ENCODE data around the gene PFAS. TPM values are rescaled to one million over a fixed set of nuclear protein-coding genes. Genes with fewer than 3 reads are reported as not detected.
A peak's percentile ranks its signal among the peaks of the same experiment; 100 is the strongest.

Gene PFAS
- total and polyA plus RNA-seq, 12 donors = 8.6 to 17.9 (median 13.3) TPM

DNA sequence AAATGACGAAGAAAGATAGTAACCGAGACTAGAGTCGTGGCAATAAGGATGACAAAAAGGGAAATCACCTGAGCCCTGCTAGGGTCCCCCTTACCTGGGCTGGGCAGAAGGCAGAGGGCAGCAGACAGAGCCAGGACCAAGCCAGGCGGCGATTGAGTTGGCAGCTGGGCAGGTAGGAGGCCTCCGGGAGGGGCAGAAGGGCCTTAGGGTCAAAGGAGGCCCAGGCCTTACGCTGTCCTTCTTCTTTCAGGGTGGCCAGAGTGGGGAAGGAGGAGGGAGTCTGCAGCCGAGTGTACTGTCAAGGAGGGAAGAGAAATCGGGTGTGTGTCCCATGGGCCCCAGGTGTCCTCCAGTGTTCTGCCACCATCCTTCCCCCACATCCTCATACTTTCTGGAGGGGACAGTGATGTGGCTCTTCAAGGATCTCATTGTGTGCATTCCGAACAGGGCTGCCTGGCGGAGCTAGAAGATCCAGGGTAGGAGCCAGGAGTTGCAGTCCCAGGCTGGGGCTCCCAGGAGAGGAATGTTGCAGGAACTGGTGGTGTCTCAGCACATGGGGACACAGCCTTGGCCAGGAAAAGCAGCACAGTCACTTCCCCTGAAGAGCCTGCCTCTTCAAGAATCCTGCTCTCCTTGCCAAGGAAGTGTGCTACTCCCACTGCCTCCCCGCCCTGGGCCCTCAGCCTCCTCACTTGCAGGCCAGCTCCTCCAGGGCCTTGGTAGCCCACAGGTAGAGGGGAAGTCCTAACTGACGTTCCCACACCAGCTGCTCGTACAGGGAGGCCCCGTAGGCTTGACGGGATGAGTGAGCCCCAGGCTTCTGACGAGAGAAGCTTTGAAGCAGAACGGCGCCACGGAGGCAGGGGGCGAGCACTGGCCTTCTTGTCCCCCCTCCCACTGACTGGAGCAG lies 14.5 kb upstream of the PFAS start:
- ATAC-seq (peak in 7 of 8 donors; percentile 52 to 77 (median 67)), DNase-seq (no peak)
- Histone ChIP-seq H3K4me1 (peaks cover 0 to 9% (median 0%) of the 10 kb centered on the region in 9 donors), H3K27me3 (no peaks in the 10 kb centered on the region), H3K9me3 (no peaks in the 10 kb centered on the region), H3K4me3 (no peak overlapping the region), H3K36me3 (peaks cover 8 to 100% (median 75%) of the 10 kb centered on the region in 9 donors), H3K27ac (peak overlapping the region in 3 of 10 donors; percentile 26 to 71 (median 39))
- TF ChIP-seq, protein P1, sequence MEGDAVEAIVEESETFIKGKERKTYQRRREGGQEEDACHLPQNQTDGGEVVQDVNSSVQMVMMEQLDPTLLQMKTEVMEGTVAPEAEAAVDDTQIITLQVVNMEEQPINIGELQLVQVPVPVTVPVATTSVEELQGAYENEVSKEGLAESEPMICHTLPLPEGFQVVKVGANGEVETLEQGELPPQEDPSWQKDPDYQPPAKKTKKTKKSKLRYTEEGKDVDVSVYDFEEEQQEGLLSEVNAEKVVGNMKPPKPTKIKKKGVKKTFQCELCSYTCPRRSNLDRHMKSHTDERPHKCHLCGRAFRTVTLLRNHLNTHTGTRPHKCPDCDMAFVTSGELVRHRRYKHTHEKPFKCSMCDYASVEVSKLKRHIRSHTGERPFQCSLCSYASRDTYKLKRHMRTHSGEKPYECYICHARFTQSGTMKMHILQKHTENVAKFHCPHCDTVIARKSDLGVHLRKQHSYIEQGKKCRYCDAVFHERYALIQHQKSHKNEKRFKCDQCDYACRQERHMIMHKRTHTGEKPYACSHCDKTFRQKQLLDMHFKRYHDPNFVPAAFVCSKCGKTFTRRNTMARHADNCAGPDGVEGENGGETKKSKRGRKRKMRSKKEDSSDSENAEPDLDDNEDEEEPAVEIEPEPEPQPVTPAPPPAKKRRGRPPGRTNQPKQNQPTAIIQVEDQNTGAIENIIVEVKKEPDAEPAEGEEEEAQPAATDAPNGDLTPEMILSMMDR (IDR thresholded peaks at IDR 0.05) = no peak
- 81 to 84% methylated on average over 21 of the region's 21 CpGs for WGBS, 2 donors
- intact Hi-C loops (cut with DNase I) = loop anchor here in 1 of 10 donors (10.0 kb wide), 1 partner anchor 50 kb away; the partner anchor contains the start of gene RANGRF

DNA sequence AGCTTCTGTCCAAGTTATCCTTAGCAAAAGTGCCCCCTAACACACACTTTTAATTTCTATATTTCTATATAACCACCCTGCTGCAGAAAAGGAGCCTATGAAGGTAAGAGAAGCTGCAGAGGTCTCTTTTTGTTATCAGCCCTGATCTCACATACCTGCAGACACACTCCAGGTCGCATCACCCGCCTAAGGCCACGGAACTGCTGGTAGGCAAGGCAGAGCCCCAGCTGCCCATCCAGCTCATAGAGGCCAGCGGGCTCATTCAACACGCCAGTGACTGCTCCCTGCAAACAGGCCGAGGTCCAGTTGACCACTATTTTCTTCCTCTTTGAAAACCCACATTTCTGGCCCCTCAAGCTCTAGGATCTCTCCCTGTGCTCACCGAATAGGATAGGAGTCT lies 13.4 kb upstream of the PFAS start:
- 96 to 97% methylated on average over 7 of the region's 7 CpGs for WGBS, 2 donors
- ATAC-seq (no peak), DNase-seq (no peak)
- no peak overlapping the region for H3K4me3 ChIP-seq
- H3K27me3 ChIP-seq = no peaks in the 10 kb centered on the region
- no peaks in the 10 kb centered on the region for H3K9me3 ChIP-seq
- H3K4me1 ChIP-seq = peaks cover 0 to 9% (median 0%) of the 10 kb centered on the region in 9 donors
- intact Hi-C loops (cut with DNase I) = loop anchor here in 1 of 10 donors (10.0 kb wide), 1 partner anchor 49 kb away; the partner anchor contains the start of gene RANGRF
- peaks cover 8 to 100% (median 69%) of the 10 kb centered on the region in 9 donors for H3K36me3 ChIP-seq
- TF ChIP-seq, protein P1 (IDR thresholded peaks at IDR 0.05) = no peak
- no peak overlapping the region for H3K27ac ChIP-seq

DNA sequence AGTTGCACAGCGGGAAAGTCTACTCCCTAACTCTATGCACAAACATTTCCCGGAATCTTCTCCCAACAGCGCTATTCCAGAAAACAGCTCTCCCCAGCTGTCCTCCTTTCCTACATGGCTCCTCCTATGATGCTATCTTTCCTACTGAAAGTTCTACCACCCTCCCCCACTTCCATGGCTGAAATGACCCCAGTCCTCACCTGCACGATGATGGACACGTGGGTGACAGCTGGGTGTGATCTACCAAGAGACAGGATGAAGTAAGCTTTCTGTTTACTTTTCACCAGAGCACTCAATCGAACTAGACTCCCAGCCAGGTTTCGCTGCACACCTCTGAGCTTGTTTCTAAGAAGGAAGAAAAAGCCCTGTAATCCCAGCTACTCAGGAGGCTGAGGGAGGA lies 11.9 kb upstream of the PFAS start:
- WGBS, 2 donors = 80% methylated on average over 7 of the region's 7 CpGs
- no peak overlapping the region for H3K27ac ChIP-seq
- TF ChIP-seq, protein P1 (IDR thresholded peaks at IDR 0.05) = no peak
- intact Hi-C loops (cut with DNase I) = loop anchor here in 1 of 10 donors (10.0 kb wide), 1 partner anchor 48 kb away; the partner anchor contains the start of gene RANGRF
- ATAC-seq (peak in 1 of 8 donors; percentile 9), DNase-seq (no peak)
- peaks cover 0 to 100% (median 55%) of the 10 kb centered on the region in 9 donors for H3K36me3 ChIP-seq
- no peak overlapping the region for H3K4me3 ChIP-seq
- peaks cover 0 to 9% (median 0%) of the 10 kb centered on the region in 9 donors for H3K4me1 ChIP-seq
- H3K9me3 ChIP-seq = no peaks in the 10 kb centered on the region
- H3K27me3 ChIP-seq = no peaks in the 10 kb centered on the region

DNA sequence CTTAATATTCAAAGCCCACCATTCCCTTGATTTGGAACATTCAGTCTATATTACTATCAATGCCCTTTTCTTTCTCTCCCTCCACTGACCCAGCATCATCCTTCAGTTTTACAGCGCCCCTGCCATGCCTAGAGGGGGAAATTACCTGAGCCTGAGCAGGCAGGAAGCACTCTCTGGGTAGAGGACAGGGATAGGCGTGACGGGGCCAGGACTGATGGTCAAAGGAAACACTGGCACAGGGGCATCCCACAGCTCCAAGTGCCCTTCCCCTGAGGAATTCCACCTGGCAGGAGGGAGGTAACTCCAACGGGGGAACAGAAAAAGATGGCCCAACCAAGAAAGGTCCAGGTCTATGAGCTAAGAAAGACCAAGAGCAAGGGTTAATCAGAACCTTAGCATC lies 11.2 kb upstream of the PFAS start:
- TF ChIP-seq, protein P1 (IDR thresholded peaks at IDR 0.05) = no peak
- H3K27me3 ChIP-seq = no peaks in the 10 kb centered on the region

More for the DNA sequence above, 11.2 kb upstream of the PFAS start:
- Histone ChIP-seq H3K4me1 (peaks cover 0 to 9% (median 0%) of the 10 kb centered on the region in 9 donors), H3K36me3 (peaks cover 0 to 100% (median 50%) of the 10 kb centered on the region in 9 donors), H3K27ac (no peak overlapping the region), H3K4me3 (no peak overlapping the region), H3K9me3 (no peaks in the 10 kb centered on the region)
- intact Hi-C loops (cut with DNase I) = loop anchor here in 1 of 10 donors (10.0 kb wide), 1 partner anchor 47 kb away; the partner anchor contains the start of gene RANGRF
- no peak for DNase-seq
- ATAC-seq = no peak
- WGBS, 2 donors = 88% methylated on average over 4 of the region's 4 CpGs

All from heart right ventricle (tissue), 16 donors.